Heart left ventricle (tissue), 13 donors: ENCODE data around the gene LSG1.

Experiments
- CTCF ChIP-seq, 12 donors: fragments of 200-600 bp; sonication (generic) in 4 of 12; IDR thresholded peaks; one replicate each; pipeline versions ENCODE4 v1.5.0 to v1.8.0; 2018 to 2022; ENCODE audit warnings: antibody characterized with exemption in 12 of 12, mild to moderate bottlenecking in 5 of 12
- POLR2A ChIP-seq, 2 donors: fragments of 450-650 bp; IDR thresholded peaks; one replicate each; pipeline ENCODE4 v1.6.1; 2017; ENCODE audit warnings: antibody characterized with exemption in 2 of 2, mild to moderate bottlenecking in 2 of 2, moderate library complexity in 2 of 2
- donor health status: ischemic (EF 13 %, LVEDD 7.1; RV severe dilation, severe dysfunction).
- donor health status: DM: no; HTN: yes; CAD: no.
- donor health status: DM: no; HTN: no; CAD: no.
- donor health status: ischemic (EF 25% LVEDD 6.9; RV normal size, moderate dysfunction).
- donor health status: ischemic (EF 25% LVEDD 5.7; RV mildly dilated, moderate dysfunction).
- donor health status: ischemic (EF 35%, LVEDD 5.7; RV mildly dilated, moderate dysfunction).
- donor health status: nonischemic (EF 11% LVEDD 7.7; RV severe dilation, severe dysfunction).
- donor health status: DM: yes; HTN: yes; CAD: no.
- donor health status: PGD.
- donor health status: ischemic (EF 29% LVEDD 5.4; RV normal size, mild dysfunction).
- donor health status: nonischemic (EF 23%, LVEDD 6.1; RV moderate dilation, normal function).

- no peak for TF ChIP-seq CTCF (IDR thresholded peaks at IDR 0.05)
- TF ChIP-seq POLR2A (IDR thresholded peaks at IDR 0.05): no peak
Measured at GRCh38 chr3:194720048-194720447, 48.1 kb upstream of the LSG1 start.
